ENCODE data around the gene SCGB2B2.
"Not testable (repeated sequence)": the region's sequence is repeated elsewhere in the genome, so short reads cannot be mapped to it uniquely, and the experiment has no call there.

Gene SCGB2B2

DNA sequence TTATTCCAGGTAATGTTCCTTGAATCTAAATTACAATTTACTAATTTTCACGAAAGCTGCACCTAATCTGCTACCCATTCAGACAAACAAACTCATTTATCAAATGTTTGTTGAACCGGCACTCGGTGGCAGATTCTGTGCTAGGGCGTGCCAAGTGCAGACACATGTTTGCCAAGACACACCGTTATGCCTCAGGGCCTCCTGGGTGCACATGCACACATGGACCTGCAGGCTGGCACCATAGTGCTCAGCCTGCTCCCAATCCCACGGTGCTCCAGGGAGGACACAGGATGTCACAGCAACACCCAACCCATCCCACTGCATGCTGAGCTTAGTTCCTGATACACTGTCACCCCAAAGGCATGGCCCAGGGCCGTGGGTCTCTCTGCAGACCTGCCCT is 7.7 kb downstream of the SCGB2B2 start:
- DNase-seq (ENCODE audit: low read depth, low spot score) = no peak

DNA sequence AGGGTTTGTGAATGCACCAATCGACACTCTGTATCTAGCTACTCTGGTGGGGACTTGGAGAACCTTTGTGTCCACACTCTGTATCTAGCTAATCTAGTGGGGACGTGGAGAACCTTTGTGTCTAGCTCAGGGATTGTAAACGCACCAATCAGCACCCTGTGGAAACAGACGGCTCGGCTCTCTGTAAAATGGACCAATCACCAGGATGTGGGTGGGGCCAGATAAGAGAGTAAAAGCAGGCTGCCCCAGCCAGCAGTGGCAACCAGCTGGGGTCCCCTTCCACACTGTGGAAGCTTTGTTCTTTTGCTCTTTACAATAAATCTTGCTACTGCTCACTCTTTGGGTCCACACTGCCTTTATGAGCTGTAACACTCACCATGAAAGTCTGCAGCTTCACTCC is 8.3 kb downstream of the SCGB2B2 start:
- DNase-seq (ENCODE audit: low read depth, low spot score) = not testable (repeated sequence)

DNA sequence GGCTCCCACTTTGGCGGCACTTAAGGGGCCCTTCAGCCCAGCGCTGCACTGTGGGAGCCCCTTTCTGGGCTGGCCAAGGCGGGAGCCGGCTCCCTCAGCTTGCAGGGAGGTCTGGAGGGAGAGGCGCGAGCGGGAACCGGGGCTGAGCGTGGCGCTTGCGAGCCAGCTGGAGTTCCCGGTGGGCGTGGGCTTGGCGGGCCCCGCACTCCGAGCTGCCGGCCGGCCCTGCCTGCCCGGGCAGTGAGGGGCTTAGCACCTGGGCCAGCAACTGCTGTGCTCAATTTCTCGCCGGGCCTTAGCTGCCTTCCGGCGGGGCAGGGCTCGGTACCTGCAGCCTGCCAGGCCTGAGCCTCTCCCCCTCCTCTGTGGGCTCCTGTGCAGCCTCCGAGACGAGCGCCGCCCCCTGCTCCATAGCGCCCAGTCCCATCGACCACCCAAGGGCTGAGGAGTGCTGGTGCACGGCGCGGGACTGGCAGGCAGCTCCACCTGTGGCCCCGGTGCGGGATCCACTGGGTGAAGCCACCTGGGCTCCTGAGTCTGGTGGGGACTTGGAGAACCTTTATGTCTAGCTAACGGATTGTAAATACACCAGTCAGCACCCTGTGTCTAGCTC is 8.8 kb downstream of the SCGB2B2 start:
- DNase-seq (ENCODE audit: low read depth, low spot score) = not testable (repeated sequence)

DNA sequence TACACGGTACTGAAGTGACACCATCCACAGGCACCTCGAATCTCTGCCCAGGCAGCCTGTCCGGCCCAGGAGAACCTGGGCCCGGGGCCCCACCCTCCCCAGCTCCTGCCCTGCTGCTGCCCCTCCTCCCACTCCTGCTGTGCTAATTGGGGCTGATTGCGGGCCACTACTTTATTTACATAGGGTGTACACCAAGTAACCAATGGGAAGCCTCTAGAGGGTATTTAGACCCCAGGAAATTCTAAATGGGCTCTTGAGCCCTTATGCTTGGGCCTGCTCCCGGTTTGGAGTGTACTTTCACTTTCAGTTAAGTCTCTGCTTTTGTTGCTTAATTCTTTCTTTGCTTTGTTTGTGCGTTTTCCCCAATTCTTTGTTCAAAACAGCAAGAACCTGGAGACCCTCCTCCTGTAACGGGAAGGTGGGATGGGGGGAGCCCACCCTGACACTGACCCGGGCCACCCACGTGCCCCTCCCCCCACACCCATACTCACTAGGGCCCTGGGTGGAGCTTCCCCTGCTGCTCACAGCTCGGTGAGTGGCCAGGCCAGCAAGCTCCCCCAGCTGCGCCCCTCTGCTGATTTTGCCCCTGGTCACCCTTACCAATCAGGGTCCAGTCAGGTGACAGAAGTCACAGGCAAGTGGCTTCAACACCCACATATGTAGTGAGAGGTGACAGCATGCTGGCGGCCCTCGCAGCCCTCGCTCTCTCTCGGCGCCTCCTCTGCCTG is 9.4 kb downstream of the SCGB2B2 start:
- no peak for DNase-seq (ENCODE audit: low read depth, low spot score)

DNA sequence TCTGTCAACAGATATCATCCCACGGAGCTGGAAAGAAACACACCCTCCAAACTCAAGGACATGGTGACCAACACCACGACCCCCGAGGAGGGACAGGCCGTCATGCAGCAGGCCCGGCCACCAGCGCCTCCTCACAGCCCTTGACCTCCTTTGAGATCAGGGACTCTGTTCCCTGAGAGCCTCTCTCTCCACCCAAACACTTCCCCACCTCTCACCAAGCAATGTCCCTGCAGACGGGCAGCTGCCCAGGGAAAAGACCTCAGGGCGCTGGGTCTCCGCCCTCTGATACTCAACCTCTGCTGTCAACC is 10.0 kb downstream of the SCGB2B2 start:
- DNase-seq (ENCODE audit: low read depth, low spot score) = peak; percentile 18

DNA sequence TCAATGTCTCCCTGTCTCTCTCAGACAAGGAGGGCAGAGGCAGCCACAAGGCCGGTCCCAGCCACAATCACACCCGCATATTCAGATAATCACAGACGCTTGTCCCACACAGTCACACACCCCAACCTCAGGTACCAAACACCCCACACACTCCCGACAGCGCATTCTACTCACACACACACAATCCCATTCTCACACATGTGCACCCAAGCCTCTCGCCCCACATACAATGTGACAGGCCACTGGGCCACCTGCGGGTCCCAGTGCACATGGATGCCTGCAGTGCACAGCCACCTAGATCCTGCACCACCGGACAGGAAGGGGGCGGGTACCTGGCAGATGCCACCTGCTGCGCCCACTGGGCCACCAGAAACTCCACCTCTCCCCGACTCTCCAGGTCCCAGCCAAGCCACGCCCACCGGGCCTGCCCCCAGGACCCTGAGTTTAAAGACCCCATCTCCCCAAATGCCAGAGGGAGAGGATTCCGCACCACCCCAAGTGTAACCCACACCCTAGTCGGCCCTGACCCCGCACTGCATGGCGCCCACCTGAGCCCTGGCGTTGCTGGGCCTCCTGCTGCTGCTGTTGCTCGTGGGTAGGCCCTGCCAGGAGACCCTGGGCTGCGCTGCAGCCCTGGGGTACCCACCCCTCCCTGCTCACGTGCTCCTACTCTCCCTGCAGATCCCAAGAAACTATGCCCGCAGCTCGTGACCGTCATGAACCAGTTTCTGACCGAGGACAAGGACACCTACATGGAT is 10.6 kb downstream of the SCGB2B2 start:
- DNase-seq (ENCODE audit: low read depth, low spot score) = no peak

DNA sequence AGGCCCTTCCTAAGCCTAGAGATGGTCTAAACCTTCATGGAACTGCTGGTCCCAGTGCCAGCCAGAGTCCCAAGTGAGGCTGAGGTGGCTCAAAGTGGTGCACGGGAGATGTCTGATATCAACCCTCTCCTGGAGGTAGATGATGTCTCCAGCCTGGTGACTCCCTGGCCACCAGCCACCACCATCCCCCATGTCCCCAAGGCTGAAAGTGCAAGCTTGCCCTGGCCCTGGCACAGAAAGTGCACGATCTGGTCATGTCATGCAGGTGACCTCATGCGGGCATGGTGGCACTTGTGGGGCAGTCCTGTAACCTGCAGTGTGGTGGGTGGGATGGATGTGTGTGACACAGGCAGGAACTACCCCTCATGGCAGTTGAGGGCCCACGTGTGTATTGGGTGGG is 11.7 kb downstream of the SCGB2B2 start:
- not testable (repeated sequence) for DNase-seq (ENCODE audit: low read depth, low spot score)

DNA sequence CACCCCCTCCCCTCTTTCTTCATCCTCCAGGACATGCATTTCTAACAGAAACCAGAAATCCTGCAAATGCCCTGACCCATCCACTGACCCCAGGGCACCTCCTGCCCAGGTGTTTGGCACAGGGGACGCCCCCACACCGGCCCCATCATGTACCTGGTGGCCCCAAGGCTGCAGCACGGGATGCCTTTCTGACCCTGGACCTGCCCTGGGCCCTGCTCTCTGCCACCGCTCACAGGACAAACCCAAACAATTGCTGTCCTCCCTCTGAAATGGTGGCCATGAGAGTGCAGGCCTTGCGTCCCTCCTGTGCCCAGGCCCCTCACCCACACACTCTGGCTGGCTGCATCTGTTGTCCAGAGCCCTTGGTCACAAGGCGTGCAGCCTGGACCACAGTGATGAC is 12.1 kb downstream of the SCGB2B2 start:
- DNase-seq (ENCODE audit: low read depth, low spot score) = no peak

DNA sequence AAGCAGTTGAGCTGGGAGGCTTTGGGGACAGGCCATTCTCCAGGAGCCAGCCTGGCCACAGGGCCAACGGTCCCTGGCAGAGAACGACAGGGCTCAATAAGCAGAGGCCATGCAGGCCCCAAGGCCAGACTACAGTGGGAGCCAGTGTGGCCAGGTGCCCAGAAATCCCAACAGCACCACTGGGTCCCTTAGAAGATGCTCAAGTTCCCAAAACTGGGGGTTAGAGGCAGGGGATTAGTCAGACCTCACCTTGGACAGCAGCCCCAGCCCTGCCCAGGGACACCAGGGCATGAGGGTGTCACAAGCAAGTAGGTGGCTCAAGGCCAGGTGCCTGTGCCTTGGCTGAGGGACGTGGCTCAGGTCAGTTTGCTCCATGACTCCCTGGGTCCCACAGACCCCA is 12.8 kb downstream of the SCGB2B2 start:
- DNase-seq (ENCODE audit: low read depth, low spot score) = no peak

DNA sequence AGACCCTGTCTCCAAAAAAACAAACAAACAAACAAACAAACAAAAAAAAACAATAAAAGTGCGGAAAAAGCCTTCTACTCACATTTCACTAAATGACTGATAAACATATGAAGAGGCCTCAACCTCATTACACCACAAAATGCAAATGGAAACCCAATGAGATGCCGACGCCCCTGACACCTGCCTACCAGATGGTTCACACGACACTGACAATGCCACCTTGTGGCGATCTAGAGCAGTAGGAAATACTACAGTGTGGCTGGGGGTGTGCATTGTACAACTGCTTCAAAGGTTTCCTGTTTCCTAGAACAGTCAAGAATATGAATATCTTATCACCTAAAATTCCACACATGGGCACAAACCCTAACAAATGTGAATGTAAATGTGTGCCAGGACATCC is 14.0 kb downstream of the SCGB2B2 start:
- DNase-seq (ENCODE audit: low read depth, low spot score) = peak; percentile 28

DNA sequence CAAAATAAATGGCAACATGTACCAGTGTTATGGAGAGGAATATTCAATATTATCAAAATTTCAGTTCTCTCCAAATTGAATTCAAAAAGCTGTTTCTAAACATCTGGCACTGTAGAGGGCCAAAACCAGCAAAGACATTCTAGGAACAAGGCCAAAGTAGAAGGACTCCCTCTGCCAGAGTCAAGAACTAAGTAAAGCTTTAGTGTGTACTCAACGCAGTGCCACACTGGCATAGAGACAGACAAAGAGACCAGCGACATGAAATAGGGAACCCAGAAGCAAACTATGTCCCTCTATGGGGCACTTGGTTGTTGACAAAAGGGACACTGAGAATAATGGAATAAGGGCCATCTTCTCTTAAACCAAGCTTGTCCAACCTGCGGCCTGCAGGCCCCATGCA is 15.6 kb downstream of the SCGB2B2 start:
- no peak for DNase-seq (ENCODE audit: low read depth, low spot score)

DNA sequence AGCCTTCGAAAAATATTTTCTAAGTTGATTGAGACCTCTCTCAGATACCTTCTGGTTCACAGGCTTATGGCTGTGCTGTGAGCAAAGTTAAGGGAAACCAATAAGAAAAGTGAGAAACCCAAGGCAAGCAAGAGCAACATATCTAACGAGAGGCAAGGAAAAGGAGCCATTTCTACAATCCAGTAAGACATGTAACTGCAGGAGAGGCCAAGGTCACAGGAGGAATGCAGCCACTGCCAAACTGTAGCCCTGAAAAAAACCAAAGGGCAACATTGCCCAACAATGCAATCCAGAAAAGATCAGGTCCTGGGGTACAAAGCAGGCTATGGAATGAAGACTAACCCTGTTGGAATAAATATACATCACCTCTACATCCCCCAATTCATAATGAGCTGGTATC is 21.3 kb downstream of the SCGB2B2 start:
- DNase-seq (ENCODE audit: low read depth, low spot score) = no peak

DNA sequence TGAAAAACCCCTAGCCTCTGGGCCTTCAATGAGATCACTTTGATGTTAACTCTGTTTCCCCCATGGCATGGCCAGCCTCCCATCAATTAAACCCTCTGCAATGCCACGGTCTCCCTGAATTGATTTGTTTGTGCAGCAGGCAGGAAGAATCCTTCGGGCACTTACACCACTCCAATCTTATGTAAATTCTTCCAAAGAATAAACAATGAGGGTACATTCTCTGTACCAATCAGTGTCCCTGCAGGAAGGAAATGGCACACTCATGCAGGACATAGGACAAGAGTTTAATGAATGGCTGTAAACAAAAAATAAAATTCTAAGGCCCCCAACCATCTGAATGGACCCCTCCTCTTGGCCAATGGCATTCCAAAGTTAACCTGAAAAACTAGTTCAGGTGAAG is 22.2 kb downstream of the SCGB2B2 start:
- peak; percentile 23 for DNase-seq (ENCODE audit: low read depth, low spot score)

DNA sequence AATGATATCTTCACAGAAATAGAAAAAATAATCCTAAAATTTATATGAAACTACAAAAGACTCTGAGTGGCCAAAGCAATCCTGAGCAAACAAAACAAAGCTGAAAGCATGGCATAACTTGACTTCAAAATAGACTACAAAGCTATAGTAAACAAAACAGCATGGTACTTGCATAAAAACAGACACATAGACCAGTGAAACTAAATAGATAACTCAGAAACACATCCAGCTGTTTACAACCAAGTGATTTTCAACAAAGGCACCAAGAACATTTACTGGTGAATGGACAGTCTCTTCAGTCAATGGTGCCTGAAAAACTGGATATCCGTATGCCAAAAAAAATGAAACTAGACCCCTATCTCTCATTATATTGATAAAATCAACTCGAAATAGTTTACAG is 25.2 kb downstream of the SCGB2B2 start:
- no peak for DNase-seq (ENCODE audit: low read depth, low spot score)

DNA sequence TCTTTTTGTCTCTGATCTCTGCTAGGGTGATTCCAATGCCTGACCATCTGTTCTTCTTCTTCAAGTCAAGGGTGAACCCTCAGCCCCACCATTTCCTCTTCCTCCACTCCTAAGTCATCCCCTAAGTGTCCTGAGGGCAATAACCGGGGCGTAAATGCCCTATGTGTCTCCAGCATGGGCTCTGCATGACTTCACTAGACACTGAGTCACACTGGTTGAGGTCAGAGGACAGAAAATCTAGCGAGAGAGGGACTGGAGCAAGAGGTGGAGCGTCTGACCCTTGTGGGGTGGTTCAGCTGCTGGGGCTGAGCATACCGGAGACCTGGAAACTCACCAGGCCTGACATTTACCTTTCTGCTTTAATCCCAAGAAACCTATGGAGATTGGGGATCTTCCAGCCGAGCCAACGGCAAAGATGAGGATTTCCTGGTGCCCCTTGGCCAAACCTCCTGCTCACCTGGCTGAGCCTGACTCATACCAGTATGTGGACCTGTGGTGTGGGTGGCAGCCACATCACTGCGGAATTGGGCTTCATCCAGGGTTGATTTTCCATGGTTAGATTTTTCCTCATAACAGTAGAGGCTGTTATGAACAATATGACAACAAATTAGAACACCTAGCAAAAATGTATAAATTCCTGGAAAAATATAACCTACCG is 26.9 kb downstream of the SCGB2B2 start:
- no peak for DNase-seq (ENCODE audit: low read depth, low spot score)

DNA sequence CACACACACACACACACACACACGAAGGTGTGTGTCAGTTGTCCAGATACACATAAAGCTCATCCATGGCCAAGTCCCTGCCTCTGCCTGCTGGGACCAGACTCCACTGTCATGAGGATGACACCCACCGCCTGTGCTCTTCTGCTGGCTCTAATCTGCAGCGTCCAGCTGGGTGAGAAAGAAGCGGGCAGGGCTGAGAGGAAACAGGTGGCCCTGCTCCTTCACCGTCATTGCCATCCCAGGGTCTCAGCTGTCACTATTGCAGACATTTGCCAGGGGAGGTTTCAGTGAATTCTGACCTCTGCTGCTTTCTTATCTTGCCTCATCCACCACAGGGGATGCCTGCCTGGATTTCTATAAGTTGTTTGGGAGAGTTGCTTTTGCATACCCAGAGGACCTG is 31.4 kb downstream of the SCGB2B2 start:
- no peak for DNase-seq (ENCODE audit: low read depth, low spot score)

DNA sequence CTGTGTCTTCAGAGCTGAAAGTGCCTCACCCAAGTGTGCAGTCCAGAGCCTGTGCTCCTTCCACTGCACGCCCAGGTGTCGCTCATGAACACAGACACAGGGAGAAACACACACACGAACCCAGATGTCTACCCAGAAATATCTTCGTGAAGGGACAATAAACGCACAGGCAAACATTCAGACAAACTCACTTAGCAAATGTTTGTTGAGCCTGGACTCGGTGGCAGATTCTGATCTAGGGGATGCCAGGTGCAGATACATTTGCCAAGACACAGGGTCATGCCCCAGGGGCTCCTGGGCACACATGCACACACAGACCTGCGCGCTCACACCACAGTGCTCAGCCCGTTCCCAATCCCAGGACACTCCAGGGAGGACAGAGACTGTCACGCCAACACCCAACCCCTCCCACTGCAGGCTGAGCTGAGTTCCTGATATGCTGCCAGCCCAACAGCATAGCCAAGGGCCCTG is 31.9 kb downstream of the SCGB2B2 start:
- DNase-seq (ENCODE audit: low read depth, low spot score) = no peak

DNA sequence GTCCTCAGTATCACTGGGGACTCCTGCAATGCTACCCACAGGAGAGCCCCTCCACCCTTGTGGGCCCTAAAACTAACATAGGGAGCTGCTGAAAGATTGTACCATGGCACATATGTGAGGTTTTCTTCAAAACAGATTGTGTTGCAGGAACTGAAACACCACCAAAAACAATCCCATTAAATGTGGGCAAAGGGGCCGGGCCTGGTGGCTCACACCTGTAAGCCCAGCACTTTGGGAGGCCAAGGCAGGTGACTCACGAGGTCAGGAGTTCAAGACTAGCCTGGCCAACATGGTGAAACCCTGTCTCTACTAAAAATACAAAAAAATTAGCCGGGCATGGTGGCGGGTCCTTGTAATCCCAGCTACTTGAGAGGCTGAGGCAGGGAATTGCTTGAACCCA is 34.7 kb downstream of the SCGB2B2 start:
- DNase-seq (ENCODE audit: low read depth, low spot score) = no peak

DNA sequence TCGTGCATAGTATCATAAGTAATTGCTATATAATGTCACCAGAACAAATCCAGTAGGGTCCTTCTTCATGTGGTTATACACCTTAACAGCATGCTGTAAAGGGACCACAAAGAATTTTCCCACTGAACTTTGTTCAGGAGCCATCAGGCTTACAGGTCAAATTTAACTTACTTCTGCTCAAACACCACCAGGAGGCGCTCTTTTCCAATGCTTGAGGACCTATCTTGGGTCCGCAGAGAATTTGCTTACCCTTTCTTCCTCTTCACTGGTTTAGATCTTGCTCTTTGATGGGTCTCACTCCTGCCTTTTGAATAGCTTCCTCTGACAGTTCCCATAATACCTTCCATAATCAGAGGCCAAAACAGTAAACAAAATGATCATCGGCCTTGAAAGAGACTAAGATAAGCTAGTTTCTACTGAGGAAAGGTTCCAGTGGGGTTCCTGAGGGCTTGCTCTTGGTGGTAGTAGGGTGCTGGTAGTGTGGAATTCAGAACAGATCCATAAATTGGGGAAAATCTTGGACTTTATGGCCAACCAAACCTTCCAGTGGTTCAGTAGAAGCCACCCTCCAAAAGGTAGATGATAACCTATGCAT is 37.4 kb downstream of the SCGB2B2 start:
- peak; percentile 30 for DNase-seq (ENCODE audit: low read depth, low spot score)

DNA sequence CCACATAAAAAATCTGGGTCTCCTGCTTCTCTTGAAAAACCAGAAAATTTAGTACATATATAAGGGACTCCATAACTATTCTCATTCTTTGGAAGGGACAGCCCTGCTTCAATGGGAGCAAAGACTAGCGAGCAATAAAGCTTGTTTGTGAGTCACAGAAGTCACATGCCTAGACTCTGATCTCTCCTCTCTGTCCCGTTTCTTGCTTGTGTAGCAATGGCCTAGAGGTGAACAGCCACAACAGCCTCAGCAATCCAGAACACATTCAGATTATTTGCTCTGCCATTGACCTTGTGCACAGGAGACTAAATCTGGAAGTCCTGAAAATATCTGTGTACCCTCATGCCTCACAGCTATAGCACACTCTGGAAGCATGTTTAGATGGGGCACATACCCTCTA is 43.2 kb downstream of the SCGB2B2 start:
- no peak for DNase-seq (ENCODE audit: low read depth, low spot score)

All from ELF-1 (cell line).